DOHH2 (cell line): ENCODE measurements around the gene PTPN9.

Source experiments
- H3F3A ChIP-seq: fragments of 200-600 bp; sonication (generic), shearing (Covaris generic); 2 replicates; pipeline ENCODE4 v1.6.0; 2016; ENCODE audit warnings: antibody characterized with exemption, mild to moderate bottlenecking; ENCODE audit not compliant: control insufficient read depth, insufficient read depth
- H3K27ac ChIP-seq: fragments of 200-600 bp; sonication (generic); 2 replicates; pipeline ENCODE4 v1.5.1; 2014; ENCODE audit warnings: low read depth, mild to moderate bottlenecking, low read length, moderate library complexity
- H3K27me3 ChIP-seq: fragments of 200-600 bp; sonication (generic); 2 replicates; pipeline ENCODE4 v1.6.1; 2014; ENCODE audit warnings: mild to moderate bottlenecking, low read length, mixed read lengths; ENCODE audit not compliant: control insufficient read depth
- H3K36me3 ChIP-seq: fragments of 200-600 bp; sonication (generic); 2 replicates; pipeline ENCODE4 v1.6.1; 2014; ENCODE audit warnings: mild to moderate bottlenecking, low read length, moderate library complexity, mixed read lengths; ENCODE audit not compliant: control insufficient read depth
- H3K4me1 ChIP-seq: fragments of 200-600 bp; sonication (generic); 2 replicates; pipeline ENCODE4 v1.6.1; 2014; ENCODE audit warnings: mild to moderate bottlenecking, low read length, mixed read lengths; ENCODE audit not compliant: control insufficient read depth
- H3K4me2 ChIP-seq: fragments of 200-600 bp; sonication (generic); 2 replicates; pipeline ENCODE4 v1.6.0; 2014; ENCODE audit warnings: mild to moderate bottlenecking, low read length, moderate library complexity
- H3K4me3 ChIP-seq: fragments of 200-600 bp; sonication (generic); 2 replicates; pipeline ENCODE4 v1.5.1; 2014; ENCODE audit warnings: mild to moderate bottlenecking, low read length, mixed read lengths
- H3K79me2 ChIP-seq: fragments of 200-600 bp; sonication (generic); 2 replicates; pipeline ENCODE4 v1.6.1; 2014; ENCODE audit warnings: mild to moderate bottlenecking, low read length, mixed read lengths; ENCODE audit not compliant: control insufficient read depth
- H3K9me2 ChIP-seq: fragments of 200-600 bp; sonication (generic); replicated peaks from 2 replicates; pipeline ENCODE4 v1.6.1; 2014; ENCODE audit warnings: mild to moderate bottlenecking, low read length, mixed read lengths; ENCODE audit not compliant: control insufficient read depth
- H3K9me3 ChIP-seq: fragments of 200-600 bp; sonication (generic); 2 replicates; pipeline ENCODE4 v1.6.1; 2014; ENCODE audit warnings: antibody characterized with exemption, low read length, mixed read lengths; ENCODE audit not compliant: control insufficient read depth, insufficient read depth
- H4K20me1 ChIP-seq: fragments of 200-600 bp; sonication (generic); 2 replicates; pipeline ENCODE4 v1.6.0; 2014; ENCODE audit warnings: low read depth, mild to moderate bottlenecking, antibody characterized with exemption, low read length, moderate library complexity; ENCODE audit not compliant: control insufficient read depth, insufficient read depth
- EZH2phosphoT487 ChIP-seq: fragments of 200-600 bp; sonication (generic); IDR thresholded peaks from 2 replicates; pipeline ENCODE4 v1.6.1; 2017; ENCODE audit warnings: borderline replicate concordance, mild to moderate bottlenecking, antibody characterized with exemption, low read length, moderate library complexity, mixed read lengths
- TF ChIP-seq, protein P1 (sequence below): fragments of 200-600 bp; sonication (generic); IDR thresholded peaks from one replicate; pipeline ENCODE4 v1.5.1; 2014; ENCODE audit warnings: antibody characterized with exemption, mild to moderate bottlenecking, low read depth, low read length; ENCODE audit not compliant: poor library complexity, severe bottlenecking

Gene PTPN9

DNA sequence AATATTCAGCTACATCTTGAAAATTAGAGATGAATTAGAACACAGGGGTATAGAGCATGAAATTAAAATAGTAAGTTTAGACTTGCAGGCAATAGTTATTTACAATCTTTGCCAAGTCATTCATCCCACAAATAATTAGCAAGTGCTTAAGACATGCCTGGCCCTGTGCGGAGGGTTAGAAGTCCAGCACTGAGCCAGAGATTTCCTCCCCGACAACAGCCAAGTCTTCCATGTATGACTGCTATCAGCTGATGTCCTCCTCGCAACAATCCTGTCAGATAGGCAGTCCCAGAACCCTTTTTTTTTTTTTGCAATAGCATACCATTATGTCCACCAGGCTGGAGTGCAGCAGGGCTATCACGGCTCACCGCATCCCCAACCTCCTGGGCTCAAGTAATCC, 142.2 kb downstream of the PTPN9 start:
- Histone ChIP-seq H3K9me2 (no peaks in the 10 kb centered on the region), H3K4me1 (no peaks in the 10 kb centered on the region), H3K79me2 (peaks cover 99% of the 10 kb centered on the region), H3K36me3 (peaks cover 50% of the 10 kb centered on the region), H3K4me3 (no peak overlapping the region), H3K27ac (no peak overlapping the region), H3K9me3 (no peaks in the 10 kb centered on the region), H3F3A (no peaks in the 10 kb centered on the region), H4K20me1 (peaks cover 14% of the 10 kb centered on the region), H3K4me2 (no peak overlapping the region), H3K27me3 (no peaks in the 10 kb centered on the region)
- TF ChIP-seq, protein P1, sequence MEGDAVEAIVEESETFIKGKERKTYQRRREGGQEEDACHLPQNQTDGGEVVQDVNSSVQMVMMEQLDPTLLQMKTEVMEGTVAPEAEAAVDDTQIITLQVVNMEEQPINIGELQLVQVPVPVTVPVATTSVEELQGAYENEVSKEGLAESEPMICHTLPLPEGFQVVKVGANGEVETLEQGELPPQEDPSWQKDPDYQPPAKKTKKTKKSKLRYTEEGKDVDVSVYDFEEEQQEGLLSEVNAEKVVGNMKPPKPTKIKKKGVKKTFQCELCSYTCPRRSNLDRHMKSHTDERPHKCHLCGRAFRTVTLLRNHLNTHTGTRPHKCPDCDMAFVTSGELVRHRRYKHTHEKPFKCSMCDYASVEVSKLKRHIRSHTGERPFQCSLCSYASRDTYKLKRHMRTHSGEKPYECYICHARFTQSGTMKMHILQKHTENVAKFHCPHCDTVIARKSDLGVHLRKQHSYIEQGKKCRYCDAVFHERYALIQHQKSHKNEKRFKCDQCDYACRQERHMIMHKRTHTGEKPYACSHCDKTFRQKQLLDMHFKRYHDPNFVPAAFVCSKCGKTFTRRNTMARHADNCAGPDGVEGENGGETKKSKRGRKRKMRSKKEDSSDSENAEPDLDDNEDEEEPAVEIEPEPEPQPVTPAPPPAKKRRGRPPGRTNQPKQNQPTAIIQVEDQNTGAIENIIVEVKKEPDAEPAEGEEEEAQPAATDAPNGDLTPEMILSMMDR: no peak
- TF ChIP-seq EZH2phosphoT487: no peak

DNA sequence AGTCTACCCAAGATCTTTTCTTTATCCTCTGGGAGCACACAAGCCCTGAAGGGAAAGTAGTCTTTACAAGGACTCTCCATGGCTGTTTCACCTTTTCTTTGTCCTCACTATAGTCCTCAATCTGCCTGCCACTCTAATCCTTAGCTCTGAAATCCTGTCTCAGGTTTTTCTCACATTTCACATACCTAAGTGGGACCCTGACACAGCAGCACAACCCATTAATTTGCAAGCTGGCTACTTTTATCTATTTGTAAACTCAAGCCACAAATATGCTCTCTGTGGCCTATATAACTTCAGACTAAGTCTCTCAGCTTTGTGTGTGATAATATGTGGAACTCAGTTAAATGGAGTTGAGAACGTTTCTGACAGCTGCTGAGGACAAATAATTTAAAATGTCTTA, 147.4 kb downstream of the PTPN9 start:
- no peak for TF ChIP-seq EZH2phosphoT487
- TF ChIP-seq, protein P1: no peak
- Histone ChIP-seq H3F3A (0 out of 2 replicates have a peak, but pooled peaks cover 5% of the 10 kb centered on the region), H3K4me3 (no peak overlapping the region), H3K9me3 (no peaks in the 10 kb centered on the region), H4K20me1 (peaks cover 3% of the 10 kb centered on the region; the same call in 1 of the 2 replicates), H3K79me2 (peaks cover 90% of the 10 kb centered on the region), H3K27me3 (no peaks in the 10 kb centered on the region), H3K36me3 (peaks cover 59% of the 10 kb centered on the region), H3K4me1 (no peaks in the 10 kb centered on the region), H3K4me2 (no peak overlapping the region), H3K9me2 (no peaks in the 10 kb centered on the region), H3K27ac (no peak overlapping the region)

DNA sequence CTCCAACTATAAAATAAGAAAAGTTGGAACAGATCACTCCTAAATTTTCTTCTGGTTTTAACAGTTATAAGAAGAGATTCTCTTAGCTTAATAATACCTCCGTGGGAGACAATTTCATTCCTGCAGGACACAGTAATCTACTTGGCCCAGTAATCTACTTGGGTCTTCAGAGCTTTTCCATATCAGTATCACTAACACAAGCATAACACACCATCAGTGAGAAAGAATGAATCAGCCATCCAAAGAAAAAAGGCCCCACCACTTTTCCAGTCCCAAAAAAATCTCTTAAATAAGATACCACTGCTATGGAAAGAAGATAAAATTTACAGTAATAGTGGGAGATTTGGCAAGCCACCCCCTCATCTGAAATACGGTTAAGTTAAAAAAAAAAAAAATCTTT, 147.8 kb downstream of the PTPN9 start:
- H4K20me1 ChIP-seq: peaks cover 3% of the 10 kb centered on the region; the same call in 1 of the 2 replicates
- H3K27ac ChIP-seq: no peak overlapping the region
- H3K4me2 ChIP-seq: no peak overlapping the region
- TF ChIP-seq EZH2phosphoT487: no peak
- TF ChIP-seq, protein P1: no peak
- H3K27me3 ChIP-seq: no peaks in the 10 kb centered on the region
- peaks cover 59% of the 10 kb centered on the region for H3K36me3 ChIP-seq
- H3K9me2 ChIP-seq: no peaks in the 10 kb centered on the region
- H3K79me2 ChIP-seq: peaks cover 87% of the 10 kb centered on the region
- H3K4me3 ChIP-seq: no peak overlapping the region
- 0 out of 2 replicates have a peak, but pooled peaks cover 5% of the 10 kb centered on the region for H3F3A ChIP-seq
- H3K4me1 ChIP-seq: no peaks in the 10 kb centered on the region
- no peaks in the 10 kb centered on the region for H3K9me3 ChIP-seq
